CD4-positive, alpha-beta T cell treated with Interleukin-10 for 1 hour (primary cell): ENCODE data around the gene PKDCC.
"Not testable (repeated sequence)": the region's sequence is repeated elsewhere in the genome, so short reads cannot be mapped to it uniquely, and the experiment has no call there.

Experiments
- DNase-seq: peaks from one replicate; pipeline ENCODE4 v3.0.0-alpha.2; 2020

The PKDCC gene

DNA sequence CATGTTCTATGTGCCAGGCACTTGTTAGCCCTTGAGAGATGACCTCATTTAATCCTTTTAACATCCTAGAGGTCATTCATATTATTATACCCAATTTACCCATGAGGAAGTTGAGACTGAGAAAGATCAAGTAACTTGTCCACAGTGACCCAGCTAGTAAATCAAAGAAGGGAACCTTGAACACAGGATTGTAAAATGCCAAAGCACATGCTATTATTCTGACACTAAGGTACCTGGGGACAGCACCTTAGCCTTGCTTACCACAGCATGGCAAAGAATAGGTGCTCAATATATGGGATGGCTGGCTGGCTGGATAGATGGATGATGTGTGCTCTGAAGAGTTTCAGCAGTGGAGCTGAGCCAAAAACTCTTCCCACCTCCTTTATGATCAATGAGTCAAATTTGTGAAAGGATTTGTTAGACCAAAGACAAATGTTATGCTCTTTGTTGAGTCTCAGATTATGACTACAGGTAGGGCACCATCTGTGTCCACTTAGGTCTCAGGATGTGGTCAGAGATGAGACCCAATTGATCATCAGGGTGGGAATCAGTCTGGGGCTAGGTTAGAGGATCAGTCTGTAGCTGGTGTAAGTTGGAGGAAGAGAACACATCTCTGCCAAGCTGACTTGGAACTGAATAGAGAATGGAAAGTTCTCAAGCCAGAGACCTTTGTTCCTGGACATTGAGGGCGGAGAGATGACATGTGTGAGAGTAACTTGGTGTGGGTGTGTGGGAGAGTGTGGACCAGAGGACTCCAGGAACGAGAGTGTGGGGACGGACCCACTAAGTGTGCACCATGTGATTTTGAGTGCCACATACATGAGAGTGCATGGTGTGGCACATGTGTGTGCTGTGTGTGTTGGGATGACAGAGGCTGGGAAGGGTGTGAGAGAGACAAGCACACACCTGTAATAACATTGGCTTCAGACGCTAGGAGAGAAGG lies 16.3 kb upstream of the PKDCC start:
- no peak for DNase-seq

DNA sequence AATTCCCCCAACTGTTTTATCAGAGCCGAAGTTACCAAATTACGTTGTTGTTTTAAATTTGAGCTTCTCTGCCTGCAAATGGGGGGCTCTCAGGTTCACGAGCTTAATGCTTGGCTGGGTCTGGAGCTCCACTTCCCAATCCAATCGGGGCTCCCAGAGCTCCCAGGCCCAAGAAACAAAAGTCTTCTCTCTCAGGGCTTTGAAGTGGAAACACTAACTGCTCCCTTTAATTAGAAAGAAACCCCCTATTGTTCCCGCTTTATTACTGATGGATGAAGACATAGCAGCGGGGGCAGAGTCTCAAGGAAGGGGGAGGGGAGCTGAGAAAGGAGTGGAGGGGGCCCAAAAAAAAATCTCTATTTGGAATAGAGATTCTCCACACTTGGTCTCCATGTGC lies 15.6 kb upstream of the PKDCC start:
- no peak for DNase-seq

DNA sequence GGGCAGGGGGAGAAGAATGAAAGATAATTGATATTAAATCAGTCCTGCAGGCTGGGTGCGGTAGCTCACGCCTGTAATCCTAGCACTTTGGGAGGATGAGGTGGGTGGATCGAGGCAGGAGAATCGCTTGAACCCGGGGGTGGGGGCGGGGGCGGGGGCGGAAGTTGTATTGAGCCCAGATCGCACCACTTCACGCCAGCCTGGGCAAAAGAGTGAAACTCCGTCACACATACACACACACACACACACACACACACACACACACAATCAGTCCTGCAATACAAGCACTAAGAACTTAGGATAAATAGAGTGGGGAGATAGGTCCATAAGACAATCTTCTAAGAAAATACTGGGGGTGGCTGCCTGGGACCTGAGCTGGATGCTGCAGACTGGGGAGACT lies 15.1 kb upstream of the PKDCC start:
- DNase-seq: no peak

DNA sequence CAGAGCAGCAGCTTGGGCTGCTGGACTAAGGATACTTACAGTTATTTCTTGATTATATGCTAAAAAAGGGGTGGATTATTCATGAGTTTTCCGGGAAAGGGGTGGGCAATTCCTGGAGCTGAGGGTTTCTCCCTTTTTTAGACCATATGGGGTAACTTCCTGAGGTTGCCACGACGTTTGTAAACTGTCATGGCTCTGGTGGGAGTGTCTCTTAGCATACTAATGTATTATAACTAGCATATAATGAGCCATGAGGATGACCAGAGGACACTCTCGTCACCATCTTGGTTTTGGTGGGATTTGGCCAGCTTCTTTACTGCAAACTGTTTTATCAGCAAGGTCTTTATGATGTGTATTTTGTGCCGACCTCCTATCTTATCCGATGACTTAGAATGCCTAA lies 13.7 kb upstream of the PKDCC start:
- DNase-seq: not testable (repeated sequence)

DNA sequence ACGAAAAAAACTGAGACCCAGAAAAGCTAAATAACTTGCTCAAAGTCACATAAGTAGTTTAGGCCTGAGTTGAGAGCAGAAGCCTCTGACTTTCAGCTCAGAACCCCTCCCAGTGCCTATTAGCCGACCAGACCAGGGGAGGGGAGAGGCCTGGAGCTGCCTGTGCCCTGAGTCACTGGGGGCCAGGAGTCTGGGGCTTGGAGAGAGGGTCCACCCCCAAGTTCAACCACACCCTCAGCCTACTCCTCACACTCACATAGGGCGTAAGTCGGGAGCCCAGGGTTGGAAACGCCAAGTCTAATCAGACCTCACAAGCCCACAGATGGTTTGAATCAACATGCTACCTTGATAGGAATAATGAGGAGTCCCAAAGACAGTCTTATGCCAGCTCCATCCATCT lies 12.6 kb upstream of the PKDCC start:
- no peak for DNase-seq

DNA sequence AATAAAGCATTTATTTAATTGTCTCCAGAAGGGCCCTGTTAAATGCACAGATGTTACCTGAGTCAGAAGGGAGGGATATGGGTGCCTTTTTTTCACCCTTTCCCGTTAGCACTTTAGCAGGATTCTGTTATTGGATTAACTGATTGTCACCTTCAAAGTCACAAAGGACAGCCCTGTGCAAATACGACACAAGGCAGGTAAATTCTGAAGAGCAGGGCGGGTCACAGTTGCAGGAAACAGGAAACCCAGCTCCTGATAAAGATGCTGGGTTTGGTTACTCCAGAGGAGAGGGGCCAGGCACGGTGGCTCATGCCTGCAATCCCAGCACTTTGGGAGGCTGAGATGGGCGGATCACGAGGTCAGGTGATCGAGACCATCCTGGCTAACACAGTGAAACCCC lies 11.4 kb upstream of the PKDCC start:
- DNase-seq: no peak

DNA sequence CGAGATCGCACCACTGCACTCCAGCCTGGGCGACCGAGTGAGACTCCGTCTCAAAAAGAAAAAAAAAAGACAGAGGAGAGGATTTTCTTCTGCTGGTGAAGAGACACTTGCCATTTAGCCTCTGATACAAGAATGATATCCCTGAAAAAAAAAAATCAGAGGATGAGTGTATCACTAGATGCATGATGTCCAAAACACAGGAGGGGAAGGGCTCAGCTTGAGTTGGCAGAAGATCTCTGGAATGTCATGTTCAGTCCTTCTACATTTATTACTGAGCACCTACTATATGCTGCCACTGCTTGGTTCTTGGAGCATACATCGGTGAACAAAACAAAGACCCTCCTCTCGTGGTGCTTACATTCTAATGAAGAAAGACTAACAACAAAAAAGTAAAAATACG lies 10.9 kb upstream of the PKDCC start:
- DNase-seq: no peak

DNA sequence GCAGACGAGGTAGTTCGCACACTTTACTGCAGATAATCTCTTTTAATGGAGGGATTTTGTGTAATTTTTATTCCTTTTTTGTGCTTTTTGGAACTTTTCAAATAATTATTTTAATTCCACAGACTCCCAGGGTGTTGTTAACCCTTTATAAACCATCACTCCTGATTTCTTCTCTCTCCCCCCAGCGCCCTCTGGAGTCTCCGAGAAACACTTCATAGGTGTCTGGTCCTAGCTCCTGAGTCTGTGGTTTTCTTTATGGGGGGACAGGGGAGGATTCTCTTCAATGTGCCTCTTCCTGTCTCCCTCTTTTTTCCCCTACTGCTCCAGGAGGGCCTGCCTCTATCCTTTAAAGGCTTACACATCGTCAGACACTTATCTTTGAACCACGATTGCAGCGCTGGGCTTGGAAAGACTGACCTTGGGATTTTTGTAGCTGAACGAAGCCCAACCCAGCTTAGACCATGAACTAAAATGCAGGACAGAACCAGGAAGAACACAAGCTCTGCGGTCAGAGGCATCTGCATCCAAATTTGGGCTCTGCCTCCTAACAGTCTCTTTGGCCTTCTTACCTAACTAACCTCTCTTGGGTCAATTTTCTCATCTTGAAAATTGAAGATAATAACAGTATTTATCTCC lies 7.1 kb upstream of the PKDCC start:
- no peak for DNase-seq

DNA sequence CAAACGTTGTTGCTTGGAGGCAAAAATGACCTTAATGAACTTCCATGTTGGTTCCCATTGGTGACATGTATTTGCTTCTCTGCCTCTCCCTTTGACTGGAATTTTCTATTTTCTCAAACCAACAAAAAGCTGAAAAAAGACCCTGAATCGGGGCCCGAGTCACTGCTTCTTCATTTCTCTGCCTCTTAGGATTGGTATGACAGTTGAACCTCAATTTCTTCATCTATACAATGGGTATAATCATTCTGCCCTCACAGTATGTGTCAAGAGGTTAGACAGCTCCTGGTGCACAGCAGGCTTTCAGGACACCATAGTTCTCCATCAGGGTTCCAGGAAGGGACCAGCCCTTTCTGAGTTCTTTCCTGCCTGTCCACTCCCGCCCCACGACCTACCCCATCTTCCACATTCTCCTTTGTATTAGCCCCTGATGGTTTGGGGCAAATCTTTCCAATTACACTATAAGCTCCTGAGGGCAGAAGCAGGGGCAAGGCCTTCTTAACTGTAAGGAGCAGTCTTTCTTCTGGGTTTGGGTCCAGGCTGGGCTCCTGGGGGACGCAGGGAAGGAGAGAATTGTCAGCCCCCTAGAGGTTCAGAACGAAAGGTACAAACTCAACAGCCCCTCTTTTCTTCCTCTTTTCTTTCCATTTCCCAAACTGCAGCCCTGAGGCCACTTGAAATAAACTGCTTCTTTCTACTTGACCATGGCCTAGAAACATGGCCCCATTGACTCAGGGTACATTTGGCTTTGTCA lies 6.3 kb upstream of the PKDCC start:
- DNase-seq: no peak

DNA sequence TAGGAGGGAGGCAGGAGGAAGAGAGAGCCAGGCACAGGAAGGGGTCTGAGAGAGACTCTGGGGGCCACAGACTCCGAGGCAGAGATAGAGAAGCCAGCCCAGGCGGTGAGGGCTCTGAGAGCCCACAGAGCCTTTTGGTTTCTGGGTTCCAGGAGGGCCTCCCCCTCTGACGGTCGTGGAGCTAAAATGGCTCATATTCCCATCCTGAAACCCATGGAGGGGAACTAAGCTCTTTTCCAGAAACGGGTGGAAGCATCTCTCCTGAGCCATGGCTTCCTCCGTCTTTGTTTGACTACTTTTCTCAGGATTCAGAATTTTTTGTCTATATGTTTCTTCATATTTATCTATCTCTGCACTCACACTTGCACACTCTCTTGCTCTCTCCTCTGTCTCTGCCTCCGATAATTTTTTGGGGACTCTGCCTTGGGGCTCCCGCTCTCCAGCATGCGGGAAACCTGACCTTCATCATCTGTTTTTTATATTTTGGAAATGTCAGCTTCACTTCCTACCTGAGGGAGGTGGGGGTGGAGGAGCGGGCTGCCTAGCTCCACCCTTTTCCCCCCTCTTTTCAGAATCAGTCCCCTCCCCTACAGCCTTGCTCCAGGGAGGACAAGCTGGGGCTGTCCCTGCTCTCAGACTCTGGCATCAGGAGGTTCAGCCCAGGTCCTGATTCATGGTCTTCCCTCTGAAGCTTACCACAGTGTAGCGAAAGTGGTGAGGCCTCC lies 5.0 kb upstream of the PKDCC start:
- no peak for DNase-seq

DNA sequence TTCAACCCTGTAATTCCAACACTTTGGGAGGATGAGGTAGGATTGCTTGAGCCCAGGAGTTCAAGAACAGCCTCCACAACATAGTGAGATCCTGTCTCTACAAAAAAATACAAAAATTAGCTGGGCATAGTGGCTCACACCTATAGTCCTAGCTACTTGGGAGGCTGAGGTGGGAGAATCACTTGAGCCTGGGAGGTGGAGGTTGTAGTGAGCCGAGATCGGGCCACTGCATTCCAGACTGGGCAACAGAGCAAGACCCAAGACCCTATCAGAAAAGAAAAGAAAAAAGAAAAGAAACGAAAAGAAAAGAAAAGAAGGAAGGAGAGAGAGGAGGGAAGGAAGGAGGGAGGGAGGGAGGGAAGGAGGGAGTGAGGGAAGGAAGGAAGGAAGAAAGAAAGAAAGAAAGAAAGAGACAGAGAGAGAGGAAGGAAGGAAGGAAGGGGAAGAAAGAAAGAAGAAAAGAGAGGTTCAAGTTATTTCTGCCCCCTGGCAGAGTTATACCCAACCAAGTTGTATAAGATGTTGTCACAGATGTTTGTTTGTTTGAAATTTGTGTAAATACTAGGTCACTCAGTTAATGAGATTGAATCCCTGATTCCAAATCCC lies 3.9 kb upstream of the PKDCC start:
- no peak for DNase-seq

DNA sequence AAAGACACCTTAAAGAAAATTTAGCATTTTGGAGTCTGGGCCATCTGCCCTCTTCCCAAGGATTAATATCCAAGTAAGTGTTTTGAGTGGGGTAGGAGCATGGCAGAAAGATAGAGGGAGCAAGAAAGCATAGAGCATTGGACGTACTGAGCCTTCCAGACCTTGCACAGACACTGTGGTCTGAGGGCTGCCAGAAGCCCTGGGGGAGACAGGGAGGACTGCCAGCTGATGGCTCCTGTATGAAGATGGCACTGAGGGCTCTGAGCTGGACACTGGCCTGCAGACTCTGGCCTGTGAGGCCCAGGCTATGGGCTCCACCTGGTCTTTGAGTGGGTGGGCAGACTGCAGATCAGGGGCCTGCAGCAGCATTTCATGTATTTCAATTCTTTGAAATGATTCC lies 2.9 kb upstream of the PKDCC start:
- DNase-seq: no peak

DNA sequence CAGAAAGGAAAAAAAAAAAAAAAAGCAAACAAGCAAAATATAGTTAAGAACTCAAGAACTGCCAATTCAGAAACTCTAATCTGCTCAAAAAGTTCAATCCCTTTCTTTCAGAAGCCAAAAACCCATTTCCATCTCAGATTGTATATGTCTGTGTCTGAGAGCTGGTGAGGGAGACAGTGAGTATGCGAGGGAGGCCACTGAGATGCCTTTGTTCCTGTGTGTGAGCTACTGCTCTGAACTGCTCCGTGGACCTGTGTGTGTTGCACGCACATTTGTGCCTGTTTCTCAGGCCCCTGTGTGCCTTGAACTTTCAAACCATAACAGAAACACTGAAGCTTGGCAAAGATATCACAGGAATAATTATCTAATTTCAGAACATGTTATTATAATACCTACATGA lies 2.5 kb upstream of the PKDCC start:
- DNase-seq: no peak

DNA sequence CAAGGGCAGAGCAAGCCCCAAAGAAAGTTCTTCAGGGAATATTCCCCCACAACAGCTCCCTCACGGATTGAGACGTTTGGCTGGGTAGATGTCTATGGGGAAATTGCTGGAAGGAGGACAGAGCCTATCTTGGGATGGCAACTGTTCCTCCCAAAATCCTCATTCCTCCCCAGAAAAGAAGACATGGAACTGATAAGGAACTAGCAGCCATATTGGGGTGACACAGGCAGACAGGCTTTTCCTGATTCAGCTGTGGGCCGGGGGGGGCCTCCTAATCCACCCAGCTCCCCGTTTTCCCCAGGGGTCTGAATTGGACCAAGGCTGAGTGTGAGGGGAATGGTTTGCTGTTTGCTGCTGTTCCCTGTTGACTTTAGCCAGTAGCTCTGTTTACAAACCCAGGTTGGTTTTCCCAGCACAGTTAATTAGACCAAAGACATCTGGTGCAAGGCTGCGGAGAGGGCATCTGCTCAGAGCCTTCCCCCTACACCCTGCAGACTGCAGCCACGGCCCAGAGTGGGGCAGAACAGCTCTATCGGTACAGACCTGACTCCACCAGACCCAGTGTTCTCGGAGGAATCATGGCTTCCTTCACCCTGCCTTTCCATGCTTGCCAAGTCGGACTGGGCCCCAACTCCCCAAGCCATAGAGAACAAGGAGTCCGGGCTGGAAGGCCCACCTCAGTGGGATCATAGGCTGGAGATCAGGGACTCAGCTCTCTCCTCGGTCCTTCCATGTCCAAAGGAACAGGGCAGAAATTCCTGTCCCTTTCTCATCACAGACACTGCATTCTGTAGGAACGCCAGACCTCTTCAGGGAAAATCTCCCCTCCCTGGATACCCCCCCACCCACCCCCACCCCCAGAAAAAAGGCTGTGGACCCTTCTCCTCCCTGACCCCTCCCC lies 1.7 kb upstream of the PKDCC start:
- no peak for DNase-seq

DNA sequence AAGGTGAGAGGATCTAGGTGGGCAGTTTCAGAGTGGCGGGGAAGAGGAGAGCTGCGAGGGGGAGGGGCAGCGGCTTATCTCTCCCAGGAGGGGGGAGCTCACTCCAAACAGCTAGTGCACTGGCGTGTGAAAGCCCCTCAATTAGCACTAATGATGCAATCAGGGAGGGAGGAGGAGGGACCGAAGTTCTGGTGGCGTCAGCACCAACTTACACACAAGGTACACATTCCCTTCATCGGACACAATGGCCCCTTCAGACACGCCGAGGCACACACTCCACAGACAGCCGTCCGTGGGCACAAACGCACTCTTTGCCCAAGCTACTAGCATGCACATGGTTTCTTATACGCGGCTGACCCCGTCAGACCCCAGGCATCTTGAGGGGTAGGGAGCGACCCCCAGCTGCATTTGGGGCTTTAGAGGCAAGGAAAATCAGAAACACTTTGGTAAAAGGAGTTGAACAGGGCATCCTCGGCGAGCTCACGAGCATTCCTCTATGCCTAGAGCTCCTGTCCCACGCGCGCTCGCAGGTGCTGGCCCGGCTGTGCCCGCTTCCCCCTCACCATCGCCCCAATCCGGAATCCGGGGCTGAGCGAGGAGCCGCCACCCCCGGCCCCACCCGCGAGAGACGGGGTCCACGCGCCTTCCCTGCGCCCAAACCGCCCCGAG lies 868 bp upstream of the PKDCC start:
- DNase-seq: no peak

DNA sequence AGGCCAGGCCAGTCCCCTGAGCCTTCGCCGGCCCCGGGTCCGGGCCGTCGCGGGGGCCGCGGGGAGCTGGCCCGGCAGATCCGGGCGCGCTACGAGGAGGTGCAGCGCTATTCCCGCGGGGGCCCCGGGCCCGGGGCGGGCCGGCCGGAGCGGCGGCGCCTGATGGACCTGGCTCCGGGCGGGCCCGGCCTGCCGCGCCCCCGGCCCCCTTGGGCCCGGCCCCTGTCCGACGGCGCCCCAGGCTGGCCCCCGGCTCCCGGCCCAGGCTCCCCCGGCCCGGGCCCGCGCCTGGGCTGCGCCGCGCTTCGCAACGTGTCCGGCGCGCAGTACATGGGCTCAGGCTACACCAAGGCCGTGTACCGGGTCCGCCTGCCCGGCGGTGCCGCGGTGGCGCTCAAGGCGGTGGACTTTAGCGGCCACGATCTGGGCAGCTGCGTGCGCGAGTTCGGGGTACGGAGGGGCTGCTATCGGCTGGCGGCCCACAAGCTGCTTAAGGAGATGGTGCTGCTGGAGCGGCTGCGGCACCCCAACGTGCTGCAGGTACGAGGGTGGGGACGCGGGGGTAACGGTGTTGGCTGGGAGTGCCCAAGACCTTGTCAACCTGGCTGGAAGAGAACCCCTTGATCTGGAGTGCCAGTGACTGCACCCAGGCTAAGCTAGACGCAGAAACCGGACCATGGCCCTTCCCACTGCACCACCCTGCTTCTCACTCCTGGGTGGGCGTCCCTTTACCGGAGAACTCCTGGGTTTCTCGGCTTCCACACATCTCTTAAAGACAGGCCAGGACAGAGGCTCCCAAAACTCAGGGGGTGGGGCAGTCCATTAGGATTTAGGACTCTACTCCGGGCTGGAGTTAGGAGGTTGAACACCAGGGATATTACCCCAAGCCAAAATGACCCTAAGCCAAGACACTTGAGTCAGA lies 739 bp downstream of the PKDCC start:
- DNase-seq: no peak

DNA sequence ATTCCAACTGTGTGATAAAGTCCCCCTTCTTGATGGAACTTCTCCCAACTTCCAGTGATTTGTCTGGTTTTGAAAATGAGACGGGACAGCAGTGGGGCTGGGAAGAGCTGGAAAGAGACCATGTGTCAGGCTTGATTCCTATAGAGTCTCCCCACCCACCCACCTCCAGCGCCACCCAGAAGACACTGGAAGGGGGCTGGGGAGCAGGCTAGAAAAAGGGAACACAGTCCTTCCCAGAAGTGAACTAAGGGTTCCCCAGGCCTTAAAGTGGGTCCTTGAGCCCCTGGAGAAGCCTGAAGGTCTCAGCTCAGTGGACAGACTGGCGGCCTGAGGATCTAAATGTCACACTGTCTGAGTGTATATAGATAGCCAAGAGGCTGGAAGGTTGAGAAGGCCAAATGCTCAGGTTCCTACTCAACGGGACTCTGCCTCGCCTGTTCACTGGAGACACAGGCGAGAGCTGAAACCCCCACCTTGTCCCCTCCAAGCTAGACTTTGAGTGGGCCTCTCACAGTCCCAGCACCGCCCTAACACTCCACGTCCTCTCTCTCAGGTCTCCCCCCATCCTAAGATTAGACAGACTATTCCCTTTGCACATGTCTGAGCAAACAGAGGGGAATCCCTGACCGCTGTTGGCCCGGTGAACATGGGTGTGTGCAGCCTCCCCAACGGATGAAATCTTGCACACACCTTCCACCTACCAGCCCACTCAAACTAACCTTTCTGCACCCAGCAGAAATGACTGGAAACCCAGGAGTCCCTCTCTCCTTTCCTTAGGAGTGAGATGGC lies 1.6 kb downstream of the PKDCC start:
- DNase-seq: no peak

DNA sequence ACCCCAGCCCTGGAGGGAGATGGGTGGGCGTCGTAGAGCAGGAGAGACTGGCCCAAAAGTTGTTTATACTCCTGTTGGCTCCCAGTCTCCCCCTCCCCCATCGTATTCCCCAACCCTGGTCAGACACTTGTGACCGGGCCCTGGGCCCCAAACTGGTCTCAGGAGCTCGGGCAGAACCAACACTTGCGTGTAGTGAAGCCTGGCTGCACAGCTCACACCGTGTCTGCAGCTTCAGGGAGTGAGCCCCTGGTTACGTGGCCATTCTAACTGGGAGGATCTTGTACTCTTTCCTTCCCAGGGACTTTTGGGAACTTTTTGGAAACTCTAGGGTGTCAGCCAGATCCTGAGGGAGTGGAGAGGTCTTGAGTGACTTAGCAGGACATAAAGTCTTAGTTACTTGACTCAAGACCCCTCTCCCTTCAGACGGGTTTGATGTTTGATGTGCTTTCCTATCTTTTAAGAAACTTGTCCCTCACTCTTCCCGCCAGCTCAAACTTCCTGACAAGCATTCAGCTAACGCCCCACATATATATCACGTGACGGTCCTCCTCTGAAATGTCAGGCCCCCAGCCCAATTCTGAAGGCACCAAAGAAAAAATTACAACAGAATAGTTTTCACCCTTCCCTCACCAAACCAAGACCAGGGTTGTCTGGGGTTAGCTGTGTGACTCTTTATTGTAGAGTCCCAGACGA lies 2.3 kb downstream of the PKDCC start:
- no peak for DNase-seq
